ENCODE results near the gene RGL1.

DNA sequence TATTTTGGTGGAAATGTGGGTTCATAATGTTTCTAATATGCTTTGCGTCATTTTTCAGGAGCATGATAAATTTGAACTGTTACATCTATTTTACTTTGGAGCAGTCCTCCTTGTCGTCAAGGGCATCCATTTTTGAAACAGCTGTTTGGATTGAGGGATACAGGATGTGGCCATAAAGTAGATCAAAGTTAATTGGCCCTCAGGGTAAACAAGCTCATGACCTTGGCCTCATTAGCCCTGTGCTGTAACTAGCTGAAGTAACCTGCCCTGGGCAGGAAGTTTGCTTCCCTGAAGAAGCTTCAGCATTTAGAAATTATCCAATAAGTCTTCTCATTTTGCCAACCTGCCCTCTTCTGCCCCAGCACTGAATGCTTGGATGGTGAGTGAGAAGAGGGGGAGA, 24.8 kb upstream of the RGL1 start:
- TF ChIP-seq CTCF (IDR thresholded peaks at IDR 0.05; ENCODE audit: extremely low read depth in 1 of 2, insufficient read depth in 1 of 2, low read depth in 1 of 2, low read length in 2 of 2) (no peak), POLR2AphosphoS5 (IDR thresholded peaks at IDR 0.05; ENCODE audit: insufficient read depth, low read depth, low read length) (no peak), GATA2 (IDR thresholded peaks at IDR 0.05; ENCODE audit: insufficient read depth, insufficient read length, low read depth, low read length) (no peak)

Data from endothelial cell of umbilical vein (primary cell).